OCI-M2 (cell line): ENCODE results near the gene ZNF335.
A peak's percentile ranks its signal among the peaks of the same experiment; 100 is the strongest.
"Not testable (repeated sequence)": the region's sequence is repeated elsewhere in the genome, so short reads cannot be mapped to it uniquely, and the experiment has no call there.

Source experiments
- DNase-seq: peaks from one replicate; lab custom pipeline; 2025; ENCODE audit not compliant: unreplicated experiment; lab: John Stamatoyannopoulos, UW

The ZNF335 gene

GRCh38 chr20:45913116-45913515 is 58.9 kb downstream of the ZNF335 start:
- no peak for DNase-seq

GRCh38 chr20:45912344-45912682 is 59.7 kb downstream of the ZNF335 start:
- DNase-seq, result no peak

- DNase-seq, result peak; percentile 43
These were observed 60.3 kb downstream of the ZNF335 start, which contains the start of gene PLTP for GRCh38 chr20:45911486-45912343. PLTP (minus strand) TSS chr20:45912155; CDS start chr20:45911452, 703 bp downstream.

GRCh38 chr20:45910670-45911485 is 61.1 kb downstream of the ZNF335 start:
- DNase-seq, result peak; percentile 96

- DNase-seq, result no peak
These were observed 62.0 kb downstream of the ZNF335 start for GRCh38 chr20:45909817-45910669.

- no peak for DNase-seq
These were observed 62.6 kb downstream of the ZNF335 start for GRCh38 chr20:45909336-45909808.

GRCh38 chr20:45908084-45908483 is 63.9 kb downstream of the ZNF335 start:
- DNase-seq, result no peak

GRCh38 chr20:45907219-45907948 is 64.6 kb downstream of the ZNF335 start:
- DNase-seq, result no peak

- DNase-seq, result no peak
These were observed 66.4 kb downstream of the ZNF335 start for GRCh38 chr20:45905505-45906079.

- no peak for DNase-seq
These were observed 67.2 kb downstream of the ZNF335 start for GRCh38 chr20:45904583-45905504.

GRCh38 chr20:45902199-45902701 is 69.8 kb downstream of the ZNF335 start:
- DNase-seq, result no peak

- DNase-seq, result not testable (repeated sequence)
These were observed 70.7 kb downstream of the ZNF335 start for GRCh38 chr20:45901332-45901731.

GRCh38 chr20:45899046-45899835 is 72.8 kb downstream of the ZNF335 start:
- DNase-seq, result no peak
